BJ (cell line): ENCODE results near the gene BLOC1S6. TPM values are rescaled to one million over a fixed set of nuclear protein-coding genes. Genes with fewer than 3 reads are reported as not detected.
A peak's percentile ranks its signal among the peaks of the same experiment; 100 is the strongest.

Experiments
- CTCF ChIA-PET: fragments of 350-600 bp; formaldehyde crosslinking; extraction: SDS; loops from one replicate; lab custom pipeline; 2021; ENCODE audit warnings: antibody characterized with exemption, inconsistent platforms; lab: Yijun Ruan, JAX
- POLR2A ChIA-PET: fragments of 300-600 bp; sonication (Branson Sonifier 250); formaldehyde crosslinking; extraction: SDS; loops from one replicate; lab custom pipeline; 2021; ENCODE audit warnings: antibody characterized with exemption; lab: Charles Lee
- DNase-seq: peaks from one replicate; pipeline ENCODE4 v3.0.0-alpha.2; 2011; ENCODE audit warnings: low read depth
- H3K27me3 ChIP-seq: 2 replicates; pipeline ENCODE4 v1.6.0; 2011; ENCODE audit warnings: low read length; ENCODE audit not compliant: control insufficient read depth, insufficient read depth
- H3K36me3 ChIP-seq: 2 replicates; pipeline ENCODE4 v1.5.1; 2011; ENCODE audit warnings: low read length; ENCODE audit not compliant: control insufficient read depth, insufficient read depth
- H3K4me3 ChIP-seq: 2 replicates; pipeline ENCODE4 v1.5.1; 2011; ENCODE audit warnings: low read depth, mild to moderate bottlenecking, control low read depth, low read length
- polyA plus RNA-seq: library from polyadenylated mRNA; depleted of rRNA; stranded (reverse); fragments of >200 nt; gene quantifications from 2 replicates; pipeline ENCODE4 v1.2.3, GENCODE V29; 2011
- TF ChIP-seq, protein P1 (sequence below): IDR thresholded peaks from 2 replicates; pipeline ENCODE4 v1.5.1; 2011; ENCODE audit warnings: low read depth, mild to moderate bottlenecking, control low read depth, inconsistent platforms, low read length, moderate library complexity; ENCODE audit not compliant: insufficient read depth

BLOC1S6 gene
- polyA plus RNA-seq, 1 experiment = 12.4 TPM

DNA sequence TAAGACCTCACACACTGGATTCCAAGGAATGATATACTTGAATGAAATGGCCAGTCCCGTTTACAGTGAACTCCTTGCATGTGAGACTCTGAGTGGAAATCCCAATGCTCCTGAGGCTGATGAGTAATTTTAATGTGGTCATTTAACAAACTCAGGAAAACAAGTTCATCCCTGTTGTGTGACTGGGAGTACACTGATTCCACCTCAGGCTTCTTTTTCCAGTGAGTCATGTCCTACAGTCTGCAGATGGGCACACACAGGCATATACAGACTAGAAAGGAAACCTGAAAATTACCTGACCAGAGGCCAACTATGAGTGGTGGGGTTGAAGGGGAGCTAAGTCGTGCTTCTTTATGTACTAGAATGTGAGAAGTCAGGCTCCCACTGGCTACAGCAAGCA lies 53.4 kb downstream of the BLOC1S6 start:
- TF ChIP-seq, protein P1, sequence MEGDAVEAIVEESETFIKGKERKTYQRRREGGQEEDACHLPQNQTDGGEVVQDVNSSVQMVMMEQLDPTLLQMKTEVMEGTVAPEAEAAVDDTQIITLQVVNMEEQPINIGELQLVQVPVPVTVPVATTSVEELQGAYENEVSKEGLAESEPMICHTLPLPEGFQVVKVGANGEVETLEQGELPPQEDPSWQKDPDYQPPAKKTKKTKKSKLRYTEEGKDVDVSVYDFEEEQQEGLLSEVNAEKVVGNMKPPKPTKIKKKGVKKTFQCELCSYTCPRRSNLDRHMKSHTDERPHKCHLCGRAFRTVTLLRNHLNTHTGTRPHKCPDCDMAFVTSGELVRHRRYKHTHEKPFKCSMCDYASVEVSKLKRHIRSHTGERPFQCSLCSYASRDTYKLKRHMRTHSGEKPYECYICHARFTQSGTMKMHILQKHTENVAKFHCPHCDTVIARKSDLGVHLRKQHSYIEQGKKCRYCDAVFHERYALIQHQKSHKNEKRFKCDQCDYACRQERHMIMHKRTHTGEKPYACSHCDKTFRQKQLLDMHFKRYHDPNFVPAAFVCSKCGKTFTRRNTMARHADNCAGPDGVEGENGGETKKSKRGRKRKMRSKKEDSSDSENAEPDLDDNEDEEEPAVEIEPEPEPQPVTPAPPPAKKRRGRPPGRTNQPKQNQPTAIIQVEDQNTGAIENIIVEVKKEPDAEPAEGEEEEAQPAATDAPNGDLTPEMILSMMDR = no peak
- H3K36me3 ChIP-seq = no peaks in the 10 kb centered on the region
- no peaks in the 10 kb centered on the region for H3K27me3 ChIP-seq
- DNase-seq = peak; percentile 88
- ChIA-PET POLR2A (no interaction called here), CTCF (interaction anchor here (1.0 to 1.4 kb wide), 2 partner anchors 27 to 183 kb away, joined by 4 read pairs; no protein-coding TSS in a partner anchor)
- H3K4me3 ChIP-seq = no peak overlapping the region

- POLR2A ChIA-PET = no interaction called here
Observed at GRCh38 chr15:45641374-45641781, 54.2 kb downstream of the BLOC1S6 start.

DNA sequence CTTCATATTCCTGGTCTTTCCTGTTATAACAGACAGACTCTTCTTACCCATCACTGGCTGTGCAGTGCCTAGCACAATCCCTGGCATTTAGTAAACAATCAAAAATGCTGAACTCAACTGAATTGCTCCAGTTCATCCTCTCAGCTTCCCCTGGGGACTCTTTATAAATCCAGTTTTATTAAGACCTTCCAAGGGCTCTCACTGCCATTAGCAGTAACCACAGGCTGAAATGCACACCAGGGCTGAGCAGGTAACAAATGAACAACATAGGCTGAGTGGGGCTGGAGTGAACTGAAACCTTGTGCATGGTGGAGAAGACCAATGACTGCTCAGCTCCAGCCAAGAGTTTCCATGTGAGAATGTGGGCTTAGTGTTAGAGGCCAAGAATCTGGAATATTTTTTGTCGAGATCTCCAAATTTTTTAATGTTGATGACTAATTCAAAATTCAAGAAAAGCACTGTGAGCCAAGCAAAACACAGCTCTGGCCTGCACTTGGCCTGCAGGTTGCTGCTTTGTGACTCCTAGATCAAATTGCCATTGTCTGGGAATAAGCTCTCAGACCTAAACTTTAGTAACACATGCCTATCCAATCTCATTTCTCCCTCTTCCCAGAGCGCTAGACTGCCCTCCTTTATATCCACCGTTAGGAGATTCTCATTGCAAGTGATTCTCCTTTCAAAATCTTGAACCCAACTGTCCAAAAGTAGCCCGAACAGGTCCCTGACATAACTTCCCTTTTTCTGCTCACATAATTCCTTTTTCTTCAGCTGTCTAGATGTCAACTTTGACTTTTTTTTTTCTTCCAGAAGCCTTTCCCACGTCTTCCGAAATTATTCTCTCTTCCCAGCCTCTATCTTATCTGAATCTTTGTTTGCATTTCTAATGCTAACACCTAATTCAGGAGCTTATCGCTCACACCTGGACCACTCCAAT lies 55.1 kb downstream of the BLOC1S6 start:
- ChIA-PET POLR2A (no interaction called here), CTCF (interaction anchor here (0.6 to 1.4 kb wide), 8 partner anchors 11 to 479 kb away, joined by 3 to 6 read pairs (median 3); no protein-coding TSS in a partner anchor)
- no peaks in the 10 kb centered on the region for H3K27me3 ChIP-seq
- peak; percentile 82 for DNase-seq
- H3K4me3 ChIP-seq = no peak overlapping the region
- TF ChIP-seq, protein P1 = no peak
- no peaks in the 10 kb centered on the region for H3K36me3 ChIP-seq

More at GRCh38 chr15:45641374-45641781, 54.2 kb downstream of the BLOC1S6 start:
- H3K4me3 ChIP-seq = no peak overlapping the region
- TF ChIP-seq, protein P1 = peak; percentile 33
- peak; percentile 86 for DNase-seq
- no peaks in the 10 kb centered on the region for H3K36me3 ChIP-seq
- no peaks in the 10 kb centered on the region for H3K27me3 ChIP-seq
- CTCF ChIA-PET = interaction anchor here (0.6 to 1.4 kb wide), 8 partner anchors 12 to 184 kb away, joined by 3 to 6 read pairs (median 4); no protein-coding TSS in a partner anchor

GRCh38 chr15:45644437-45644836 lies 57.3 kb downstream of the BLOC1S6 start:
- Histone ChIP-seq H3K4me3 (no peak overlapping the region), H3K36me3 (no peaks in the 10 kb centered on the region), H3K27me3 (no peaks in the 10 kb centered on the region)
- ChIA-PET CTCF (interaction anchor here (1.0 to 1.7 kb wide), 2 partner anchors 20 to 185 kb away, joined by 3 read pairs; no protein-coding TSS in a partner anchor), POLR2A (no interaction called here)
- no peak for DNase-seq
- TF ChIP-seq, protein P1 = no peak
